Astrocyte of the spinal cord (primary cell): ENCODE results near the gene KCNK13.
"Not testable (repeated sequence)": the region's sequence is repeated elsewhere in the genome, so short reads cannot be mapped to it uniquely, and the experiment has no call there.

Experiments used
- DNase-seq: peaks from one replicate; pipeline ENCODE4 v3.0.0; 2011; ENCODE audit warnings: low read depth, low spot score
- H3K4me3 ChIP-seq: 2 replicates; pipeline ENCODE4 v1.5.1; 2011; ENCODE audit warnings: low read depth, mild to moderate bottlenecking, low read length, moderate library complexity
- in situ Hi-C: cut with HindIII; loops from 2 replicates; pipeline ENCODE4 v1.10.0; 2017; ENCODE audit warnings: low sequenced_read_pairs
- TF ChIP-seq, protein P1 (sequence below): IDR thresholded peaks from 2 replicates; pipeline ENCODE4 v1.5.1; 2012; ENCODE audit warnings: low read depth, mild to moderate bottlenecking, low read length, inconsistent platforms

Gene KCNK13

GRCh38 chr14:90088176-90088575, 26.4 kb downstream of the KCNK13 start:
- TF ChIP-seq, protein P1, sequence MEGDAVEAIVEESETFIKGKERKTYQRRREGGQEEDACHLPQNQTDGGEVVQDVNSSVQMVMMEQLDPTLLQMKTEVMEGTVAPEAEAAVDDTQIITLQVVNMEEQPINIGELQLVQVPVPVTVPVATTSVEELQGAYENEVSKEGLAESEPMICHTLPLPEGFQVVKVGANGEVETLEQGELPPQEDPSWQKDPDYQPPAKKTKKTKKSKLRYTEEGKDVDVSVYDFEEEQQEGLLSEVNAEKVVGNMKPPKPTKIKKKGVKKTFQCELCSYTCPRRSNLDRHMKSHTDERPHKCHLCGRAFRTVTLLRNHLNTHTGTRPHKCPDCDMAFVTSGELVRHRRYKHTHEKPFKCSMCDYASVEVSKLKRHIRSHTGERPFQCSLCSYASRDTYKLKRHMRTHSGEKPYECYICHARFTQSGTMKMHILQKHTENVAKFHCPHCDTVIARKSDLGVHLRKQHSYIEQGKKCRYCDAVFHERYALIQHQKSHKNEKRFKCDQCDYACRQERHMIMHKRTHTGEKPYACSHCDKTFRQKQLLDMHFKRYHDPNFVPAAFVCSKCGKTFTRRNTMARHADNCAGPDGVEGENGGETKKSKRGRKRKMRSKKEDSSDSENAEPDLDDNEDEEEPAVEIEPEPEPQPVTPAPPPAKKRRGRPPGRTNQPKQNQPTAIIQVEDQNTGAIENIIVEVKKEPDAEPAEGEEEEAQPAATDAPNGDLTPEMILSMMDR, result no peak
- in situ Hi-C loops, result no loop called here
- DNase-seq, result no peak
- no peak overlapping the region for H3K4me3 ChIP-seq

DNA sequence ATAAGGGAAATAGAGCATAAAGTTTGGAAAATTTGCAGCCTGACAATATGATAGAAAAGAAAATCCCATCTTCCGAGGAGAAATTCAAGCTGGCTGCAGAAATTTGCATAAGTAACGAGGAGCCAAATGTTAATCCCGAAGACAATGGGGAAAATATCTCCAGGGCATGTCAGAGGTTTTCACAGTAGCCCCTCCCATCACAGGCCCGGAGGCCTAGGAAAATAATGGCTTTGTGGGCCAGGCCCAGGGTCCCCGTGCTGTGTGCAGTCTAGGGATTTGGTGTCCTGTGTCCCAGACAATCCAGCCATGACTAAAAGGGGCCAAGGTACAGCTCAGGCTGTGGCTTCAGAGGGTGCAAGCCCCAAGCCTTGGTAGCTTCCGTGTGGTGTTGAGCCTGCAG, 27.7 kb downstream of the KCNK13 start:
- in situ Hi-C loops, DNase-seq, H3K4me3 ChIP-seq: not testable (repeated sequence)

GRCh38 chr14:90091393-90091792, 29.6 kb downstream of the KCNK13 start:
- TF ChIP-seq, protein P1, result no peak
- in situ Hi-C loops, result no loop called here
- no peak overlapping the region for H3K4me3 ChIP-seq
- DNase-seq, result peak; percentile 71

DNA sequence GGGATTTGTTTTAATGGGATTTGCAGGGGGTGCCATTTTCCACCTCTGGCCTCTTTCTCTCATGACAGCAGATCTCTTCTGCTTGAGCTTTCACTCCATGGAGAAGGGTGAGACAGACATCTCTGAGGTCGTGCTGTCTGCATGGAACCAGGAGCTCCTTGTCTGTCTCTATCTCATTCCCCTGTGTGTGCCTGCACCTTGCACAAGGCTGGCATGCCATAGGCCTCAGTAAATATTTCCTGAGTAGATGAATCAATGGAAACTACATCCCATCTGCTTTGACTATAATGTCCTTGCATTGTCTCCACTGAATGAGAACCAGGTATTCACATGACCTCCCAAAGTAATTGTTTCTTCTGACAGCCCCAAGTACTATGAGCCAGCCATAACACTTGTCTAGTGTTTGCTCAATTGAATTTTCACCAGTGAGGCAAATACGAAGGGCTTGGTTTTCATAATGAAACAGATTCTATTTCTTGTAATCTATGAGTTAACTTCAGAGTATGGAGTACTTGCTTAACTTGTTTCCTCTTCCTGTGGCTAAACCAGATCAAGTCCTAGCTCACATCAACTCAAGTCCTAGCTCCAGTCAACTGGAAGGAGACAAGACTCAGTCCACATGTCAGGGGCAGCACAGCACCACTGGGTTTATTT, 32.3 kb downstream of the KCNK13 start:
- in situ Hi-C loops, result no loop called here
- DNase-seq, result peak; percentile 54
- TF ChIP-seq, protein P1, result no peak
- no peak overlapping the region for H3K4me3 ChIP-seq

DNA sequence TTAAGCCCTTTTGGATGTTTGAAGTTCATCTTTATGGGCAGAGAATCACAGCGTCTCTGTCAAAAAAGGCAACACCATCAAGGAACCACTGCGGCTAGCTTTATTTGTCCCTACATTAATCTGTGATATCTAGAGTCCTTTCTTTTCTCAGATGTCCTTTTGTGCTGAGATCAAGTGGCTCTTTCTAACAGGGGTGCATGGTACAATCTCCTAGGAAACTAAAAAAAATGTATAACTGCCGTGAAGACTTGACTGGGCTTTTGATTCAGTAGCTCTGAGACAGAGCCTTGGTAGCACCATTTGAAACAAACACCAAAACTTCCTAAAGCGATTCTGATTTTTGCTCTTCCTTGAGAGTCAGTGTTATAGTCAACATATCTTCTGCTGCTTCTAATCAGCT, 33.3 kb downstream of the KCNK13 start:
- in situ Hi-C loops, result no loop called here
- no peak overlapping the region for H3K4me3 ChIP-seq
- DNase-seq, result no peak
- TF ChIP-seq, protein P1, result no peak

GRCh38 chr14:90096566-90096965, 34.8 kb downstream of the KCNK13 start:
- TF ChIP-seq, protein P1, result no peak
- in situ Hi-C loops, result no loop called here
- no peak overlapping the region for H3K4me3 ChIP-seq
- DNase-seq, result no peak

- no peak for DNase-seq
- in situ Hi-C loops, result no loop called here
- TF ChIP-seq, protein P1, result no peak
- no peak overlapping the region for H3K4me3 ChIP-seq
These were observed 42.0 kb downstream of the KCNK13 start for GRCh38 chr14:90103808-90104207.
